B cell (primary cell): ENCODE data around the gene CARMIL1. TPM values are rescaled to one million over a fixed set of nuclear protein-coding genes. Genes with fewer than 3 reads are reported as not detected.

ENCODE experiments used
- ATAC-seq: fragments of 200-7000 bp; cut with Tn5 transposase; one replicate; pipeline ENCODE4 v1.10.0; 2021; ENCODE audit warnings: low read depth, mild to moderate bottlenecking, moderate number of reproducible peaks, moderate library complexity
- CTCF ChIA-PET: fragments of 350-600 bp; sonication (Branson Sonifier 250); formaldehyde crosslinking; loops from one replicate; lab custom pipeline; 2021; ENCODE audit warnings: antibody characterized with exemption, inconsistent platforms; lab: Charles Lee
- POLR2A ChIA-PET: fragments of 350-600 bp; sonication (Branson Sonifier 250); formaldehyde crosslinking; loops from one replicate; lab custom pipeline; 2021; ENCODE audit warnings: antibody characterized with exemption; lab: Charles Lee
- DNase-seq: peaks from one replicate; pipeline ENCODE4 v3.0.0; 2013
- H2AFZ ChIP-seq: 2 replicates; pipeline ENCODE4 v1.6.1; 2012; ENCODE audit warnings: mild to moderate bottlenecking, low read depth, low read length; ENCODE audit not compliant: insufficient read depth, poor library complexity, severe bottlenecking
- H3K27ac ChIP-seq, 2 donors: 1 replicate in 1 of 2; 2 replicates in 1 of 2; pipeline ENCODE4 v1.5.1; 2012 to 2013; ENCODE audit warnings: low read length in 2 of 2, mild to moderate bottlenecking in 2 of 2, moderate library complexity in 1 of 2
- H3K27me3 ChIP-seq, 4 experiments: fragments of 200-600 bp in 1 of 4; sonication (generic) in 1 of 4; replicated peaks in 1 of 4; 1 replicate in 2 of 4; 2 replicates in 2 of 4; pipeline versions ENCODE4 v1.6.1 to v1.7.0; 2013 to 2016; ENCODE audit warnings: low read length in 3 of 4, mild to moderate bottlenecking in 2 of 4, mixed read lengths in 1 of 4, moderate library complexity in 1 of 4; ENCODE audit not compliant: insufficient read depth in 4 of 4, control insufficient read depth in 3 of 4; ENCODE audit errors: control extremely low read depth in 1 of 4
- H3K36me3 ChIP-seq, 2 experiments: replicated peaks in 1 of 2; 1 replicate in 1 of 2; 2 replicates in 1 of 2; pipeline versions ENCODE4 v1.6.1 to v1.7.1; 2013; ENCODE audit warnings: low read length in 1 of 2; ENCODE audit not compliant: insufficient read depth in 2 of 2, control insufficient read depth in 1 of 2; ENCODE audit errors: control extremely low read depth in 1 of 2, extremely low read depth in 1 of 2
- H3K4me1 ChIP-seq, 2 donors: fragments of 200-600 bp in 1 of 2; sonication (generic) in 1 of 2; 1 replicate in 1 of 2; 2 replicates in 1 of 2; pipeline versions ENCODE4 v1.5.1 to v1.6.1; 2013 to 2017; ENCODE audit warnings: low read length in 2 of 2; ENCODE audit not compliant: control insufficient read depth in 2 of 2, insufficient read depth in 2 of 2
- H3K4me2 ChIP-seq: replicated peaks from 2 replicates; pipeline ENCODE3; 2012; ENCODE audit warnings: mild to moderate bottlenecking, low read depth, low read length; ENCODE audit not compliant: poor library complexity, severe bottlenecking
- H3K4me3 ChIP-seq, 5 experiments: fragments of 200-600 bp in 1 of 5; sonication (generic) in 1 of 5; 1 replicate in 3 of 5; 2 replicates in 2 of 5; pipeline versions ENCODE4 v1.5.1 to v1.7.0; 2011 to 2016; ENCODE audit warnings: low read length in 4 of 5, mild to moderate bottlenecking in 4 of 5, low read depth in 2 of 5, control low read depth in 1 of 5, moderate library complexity in 1 of 5; ENCODE audit not compliant: insufficient read depth in 1 of 5; ENCODE audit errors: control extremely low read depth in 1 of 5, extremely low read depth in 1 of 5
- H3K79me2 ChIP-seq: fragments of 200-600 bp; sonication (generic); one replicate; pipeline ENCODE4 v1.6.0; 2016; ENCODE audit warnings: low read length; ENCODE audit not compliant: control insufficient read depth, insufficient read depth
- H3K9ac ChIP-seq: fragments of 200-600 bp; sonication (generic); 2 replicates; pipeline ENCODE4 v1.6.1; 2017; ENCODE audit warnings: mild to moderate bottlenecking, low read length, moderate library complexity
- H3K9me3 ChIP-seq, 3 donors: one replicate each; pipeline versions ENCODE4 v1.6.1 to v1.7.1; 2013; ENCODE audit warnings: low read length in 2 of 3; ENCODE audit not compliant: control insufficient read depth in 2 of 3, insufficient read depth in 1 of 3; ENCODE audit errors: control extremely low read depth in 1 of 3
- H4K20me1 ChIP-seq: 2 replicates; pipeline ENCODE4 v1.6.0; 2012; ENCODE audit warnings: mild to moderate bottlenecking, low read length; ENCODE audit not compliant: insufficient read depth, control insufficient read depth, poor library complexity, severe bottlenecking
- H3K27ac Mint-ChIP-seq: one replicate; pipeline ENCODE4 v1.8.0; 2021; ENCODE audit warnings: mixed read lengths
- H3K27me3 Mint-ChIP-seq: one replicate; pipeline ENCODE4 v1.8.0; 2021; ENCODE audit warnings: mixed read lengths
- H3K4me1 Mint-ChIP-seq: one replicate; pipeline ENCODE4 v1.8.0; 2021; ENCODE audit warnings: mixed read lengths
- H3K4me3 Mint-ChIP-seq: one replicate; pipeline ENCODE4 v1.8.0; 2021; ENCODE audit warnings: mixed read lengths
- H3K9me3 Mint-ChIP-seq: one replicate; pipeline ENCODE4 v1.8.0; 2022; ENCODE audit warnings: mixed read lengths; ENCODE audit not compliant: insufficient read depth
- EZH2 ChIP-seq: IDR thresholded peaks from 2 replicates; pipeline ENCODE4 v1.6.1; 2012; ENCODE audit warnings: borderline replicate concordance, low read depth, mild to moderate bottlenecking, moderate library complexity, low read length; ENCODE audit not compliant: insufficient read depth, poor library complexity, severe bottlenecking
- WGBS: methylation state at CpG from one replicate; pipeline ENCODE4 v1.1.5; 2013; ENCODE audit warnings: missing lambda C conversion rate; ENCODE audit not compliant: insufficient coverage; 5-methylcytosine and 5-hydroxymethylcytosine counted together
- intact Hi-C: fragments of 100-400 bp; cut with micrococcal nuclease; formaldehyde crosslinking; loops from one replicate; pipeline ENCODE4 v1.10.0; 2022
- polyA plus RNA-seq: library from polyadenylated mRNA; depleted of rRNA; stranded (reverse); fragments of >200 nt; gene quantifications from 2 replicates; pipeline ENCODE4 v1.2.3, GENCODE V29; 2012
- total RNA-seq, 2 donors: library from RNA; stranded (reverse); fragments of 120-200 nt in 1 of 2; gene quantifications; 1 replicate in 1 of 2; 2 replicates in 1 of 2; pipeline versions ENCODE4 v1.2.3 to v1.2.4, GENCODE V29; 2013 to 2022
- TF ChIP-seq, protein P1 (sequence below): fragments of 200-600 bp; IDR thresholded peaks from one replicate; pipeline ENCODE4 v1.8.0; 2022; ENCODE audit warnings: antibody characterized with exemption, mild to moderate bottlenecking

Gene CARMIL1
- total and polyA plus RNA-seq, 2 donors (not counting 1 experiment from before 2014, with no cell fraction given) = 7.5 to 11.0 TPM

DNA sequence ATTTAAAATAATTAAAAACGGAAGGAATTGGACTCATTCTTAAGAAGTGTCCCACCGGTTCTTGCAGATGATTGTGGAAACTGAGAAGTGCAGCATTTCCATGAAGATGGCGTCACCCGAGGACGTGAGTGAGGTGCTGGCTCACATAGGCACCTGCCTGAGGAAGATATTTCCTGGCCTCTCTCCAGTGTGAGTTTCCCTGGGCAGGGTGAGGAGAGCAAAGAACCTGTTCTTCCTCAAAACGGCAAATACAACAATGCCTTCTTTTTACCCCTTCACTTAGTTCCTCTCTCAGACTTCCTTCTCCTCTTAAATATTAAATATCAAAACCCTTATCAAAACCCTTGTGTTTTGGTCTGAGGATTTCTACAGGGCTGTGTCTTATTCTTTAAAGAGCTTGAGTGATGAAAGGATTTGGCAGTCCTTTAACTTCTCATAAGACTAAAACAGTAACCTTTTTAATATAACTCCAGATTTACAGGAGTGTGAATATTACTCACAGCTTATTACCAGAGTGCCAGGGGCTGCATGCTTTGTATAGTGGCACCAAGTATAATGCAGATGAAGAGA lies 156.3 kb downstream of the CARMIL1 start:
- Histone ChIP-seq H3K4me1 (peaks cover 7 to 9% of the 10 kb centered on the region in 2 donors), H3K9ac (no peak overlapping the region), H3K9me3 (no peaks in the 10 kb centered on the region), H4K20me1 (no peaks in the 10 kb centered on the region), H3K27ac (no peak overlapping the region), H2AFZ (no peak overlapping the region), H3K4me3 (no peak overlapping the region), H3K79me2 (no peaks in the 10 kb centered on the region), H3K36me3 (no peaks in the 10 kb centered on the region), H3K4me2 (no peak overlapping the region), H3K27me3 (no peaks in the 10 kb centered on the region)
- CTCF ChIA-PET = interaction anchor here (1.4 kb wide), 1 partner anchor 170 kb away, joined by 5 read pairs; no protein-coding TSS in a partner anchor
- Mint-ChIP-seq H3K27ac (no peak overlapping the region), H3K4me3 (no peak overlapping the region), H3K27me3 (peaks cover 3% of the 10 kb centered on the region), H3K9me3 (no peaks in the 10 kb centered on the region), H3K4me1 (peaks cover 13% of the 10 kb centered on the region)
- POLR2A ChIA-PET = no interaction called here
- intact Hi-C loops = no loop called here
- DNase-seq (no peak), ATAC-seq (no peak)
- WGBS = 40% methylated on average over 1 of the region's 6 CpGs
- no peak for TF ChIP-seq EZH2
- TF ChIP-seq, protein P1, sequence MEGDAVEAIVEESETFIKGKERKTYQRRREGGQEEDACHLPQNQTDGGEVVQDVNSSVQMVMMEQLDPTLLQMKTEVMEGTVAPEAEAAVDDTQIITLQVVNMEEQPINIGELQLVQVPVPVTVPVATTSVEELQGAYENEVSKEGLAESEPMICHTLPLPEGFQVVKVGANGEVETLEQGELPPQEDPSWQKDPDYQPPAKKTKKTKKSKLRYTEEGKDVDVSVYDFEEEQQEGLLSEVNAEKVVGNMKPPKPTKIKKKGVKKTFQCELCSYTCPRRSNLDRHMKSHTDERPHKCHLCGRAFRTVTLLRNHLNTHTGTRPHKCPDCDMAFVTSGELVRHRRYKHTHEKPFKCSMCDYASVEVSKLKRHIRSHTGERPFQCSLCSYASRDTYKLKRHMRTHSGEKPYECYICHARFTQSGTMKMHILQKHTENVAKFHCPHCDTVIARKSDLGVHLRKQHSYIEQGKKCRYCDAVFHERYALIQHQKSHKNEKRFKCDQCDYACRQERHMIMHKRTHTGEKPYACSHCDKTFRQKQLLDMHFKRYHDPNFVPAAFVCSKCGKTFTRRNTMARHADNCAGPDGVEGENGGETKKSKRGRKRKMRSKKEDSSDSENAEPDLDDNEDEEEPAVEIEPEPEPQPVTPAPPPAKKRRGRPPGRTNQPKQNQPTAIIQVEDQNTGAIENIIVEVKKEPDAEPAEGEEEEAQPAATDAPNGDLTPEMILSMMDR = no peak

DNA sequence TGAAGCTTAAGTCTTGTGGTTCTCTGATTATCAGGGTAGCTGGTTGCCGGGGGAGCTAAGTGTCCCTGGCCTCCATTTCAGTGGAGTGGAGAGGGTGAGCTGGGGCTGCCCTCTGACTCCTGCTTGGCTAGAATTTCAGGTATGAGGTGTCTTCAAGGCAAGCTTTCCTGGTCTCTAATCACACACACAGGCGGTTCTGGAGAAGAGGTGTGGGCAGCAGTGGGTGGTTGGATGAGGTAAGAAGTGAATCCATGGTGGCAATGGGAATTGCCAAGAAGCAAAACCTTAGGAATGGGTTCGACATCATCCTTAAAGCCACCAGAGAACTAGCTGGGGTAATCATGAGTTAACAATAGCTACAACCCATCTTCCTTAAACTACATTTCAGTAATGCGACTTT lies 157.6 kb downstream of the CARMIL1 start:
- intact Hi-C loops = no loop called here
- Mint-ChIP-seq H3K4me1 (peaks cover 8% of the 10 kb centered on the region), H3K9me3 (no peaks in the 10 kb centered on the region), H3K4me3 (no peak overlapping the region), H3K27me3 (no peaks in the 10 kb centered on the region), H3K27ac (no peak overlapping the region)
- Histone ChIP-seq H3K4me2 (no peak overlapping the region), H3K9me3 (no peaks in the 10 kb centered on the region), H3K27me3 (no peaks in the 10 kb centered on the region), H2AFZ (no peak overlapping the region), H3K4me1 (peaks cover 5% of the 10 kb centered on the region in 2 donors), H3K36me3 (no peaks in the 10 kb centered on the region), H3K9ac (no peak overlapping the region), H4K20me1 (no peaks in the 10 kb centered on the region), H3K27ac (no peak overlapping the region), H3K4me3 (no peak overlapping the region), H3K79me2 (no peaks in the 10 kb centered on the region)
- WGBS = 100% methylated on average over 1 of the region's 4 CpGs
- no peak for TF ChIP-seq EZH2
- TF ChIP-seq, protein P1 = no peak
- ATAC-seq (no peak), DNase-seq (no peak)
- ChIA-PET POLR2A (no interaction called here), CTCF (interaction anchor here (0.9 to 1.2 kb wide), 2 partner anchors 53 to 157 kb away, joined by 4 read pairs; partner anchors contain the start of gene CARMIL1)
